Amygdala (tissue), 56 donors: ENCODE data around the gene OASL.
"Not testable (repeated sequence)": the region's sequence is repeated elsewhere in the genome, so short reads cannot be mapped to it uniquely, and the experiment has no call there.

Experiments
- DNase-seq, 56 donors: peaks; one replicate each; lab custom pipeline; 2025; lab: John Stamatoyannopoulos, UW

Gene OASL

DNA sequence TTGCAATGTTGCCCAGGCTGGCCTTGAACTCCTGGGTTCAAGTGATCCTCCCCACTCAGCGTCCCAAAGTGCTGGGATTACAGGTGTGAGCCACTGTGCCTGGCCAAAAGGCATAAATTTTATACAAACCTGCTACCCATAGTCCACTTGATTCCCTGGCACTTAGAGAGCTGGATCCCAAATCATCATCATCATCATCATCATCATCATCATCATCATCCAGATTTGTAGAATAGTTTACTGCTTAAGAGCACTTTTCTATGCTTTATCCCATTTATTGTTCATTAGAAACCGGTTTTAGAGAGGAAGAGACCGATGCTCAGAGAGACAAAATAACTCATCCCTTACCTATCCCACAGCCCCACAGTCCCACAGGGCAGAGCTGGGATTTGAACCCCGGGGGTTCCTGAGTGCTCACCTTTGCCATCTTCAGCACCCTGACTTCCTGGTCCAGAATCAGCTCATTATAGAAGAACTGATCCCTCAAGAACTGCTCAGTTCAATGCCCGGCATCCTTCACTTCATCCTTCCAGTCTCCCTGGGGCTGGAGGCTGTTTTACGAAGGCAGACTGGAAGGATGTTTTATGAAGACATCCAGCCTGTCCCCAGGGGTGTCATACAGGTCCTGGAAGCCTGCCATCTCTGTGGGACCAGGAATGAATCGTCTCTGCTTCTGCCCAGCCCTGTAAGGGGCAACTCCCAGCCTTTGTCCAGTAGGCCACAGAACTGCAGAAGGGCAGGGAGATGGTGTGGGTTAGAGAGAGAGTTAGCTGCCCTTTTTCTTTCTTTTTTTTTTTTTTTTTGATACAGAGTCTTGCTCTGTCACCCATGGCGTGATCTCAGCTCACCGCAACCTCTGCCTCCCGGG, 20.2 kb upstream of the OASL start:
- DNase-seq = no peak

DNA sequence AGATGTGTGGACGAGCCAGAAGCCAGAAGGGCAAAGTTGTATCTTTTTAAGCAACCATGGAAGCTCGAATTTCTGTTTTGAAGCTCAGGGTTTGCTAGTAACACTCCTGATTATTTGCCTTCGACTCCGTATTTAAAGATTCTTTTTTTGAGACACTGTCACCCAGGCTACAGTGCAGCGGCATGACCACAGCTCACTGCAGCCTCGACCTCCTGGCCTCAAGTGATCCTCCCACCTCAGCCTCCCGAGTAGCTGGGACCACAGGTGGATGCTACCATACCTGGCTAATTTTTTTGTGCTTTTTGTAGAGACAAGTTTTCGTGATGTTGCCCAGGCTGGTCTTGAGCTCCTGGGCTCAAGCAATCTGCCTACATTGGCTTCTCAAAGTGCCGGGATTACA, 18.7 kb upstream of the OASL start:
- DNase-seq = no peak

DNA sequence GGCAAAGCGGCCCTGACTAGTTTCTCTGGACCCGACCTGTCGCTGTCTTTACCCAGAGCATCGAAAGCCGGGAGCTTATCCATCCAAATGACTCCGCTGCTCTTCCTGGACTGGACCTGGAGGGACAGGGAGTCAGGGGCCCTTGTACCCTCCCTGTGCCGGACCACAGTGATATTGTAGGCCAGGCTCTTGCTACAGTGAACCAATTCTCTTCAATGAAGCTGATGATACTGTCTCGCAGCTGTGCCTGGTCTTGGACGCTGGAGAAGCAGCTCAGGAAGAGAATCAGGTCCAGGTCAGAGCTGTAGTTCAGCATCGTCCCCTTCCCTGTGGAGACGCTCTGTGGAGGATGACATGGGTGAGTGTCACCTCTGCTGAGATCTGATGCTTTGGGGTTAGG, 14.7 kb upstream of the OASL start:
- DNase-seq = no peak

DNA sequence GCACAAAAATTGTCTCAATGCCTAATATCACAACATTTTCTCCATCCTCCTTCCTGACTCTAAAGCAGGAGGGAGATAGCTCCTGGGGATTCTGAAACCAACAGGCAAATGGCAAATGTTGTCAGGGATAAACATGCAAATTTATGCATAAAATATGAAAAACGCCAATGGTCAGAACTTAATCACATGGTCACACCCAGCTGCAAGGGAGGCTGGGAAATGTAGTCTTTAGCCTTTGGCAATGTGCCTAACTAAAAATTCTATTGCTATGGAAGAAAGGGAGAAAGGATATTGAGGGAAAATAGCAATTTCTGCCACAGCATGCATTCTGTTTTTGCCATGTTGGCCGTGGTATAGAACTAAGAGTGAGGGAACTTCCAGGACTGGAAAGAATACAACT, 11.7 kb upstream of the OASL start:
- DNase-seq = peak in 2 of 56 donors; percentile 2 to 18

DNA sequence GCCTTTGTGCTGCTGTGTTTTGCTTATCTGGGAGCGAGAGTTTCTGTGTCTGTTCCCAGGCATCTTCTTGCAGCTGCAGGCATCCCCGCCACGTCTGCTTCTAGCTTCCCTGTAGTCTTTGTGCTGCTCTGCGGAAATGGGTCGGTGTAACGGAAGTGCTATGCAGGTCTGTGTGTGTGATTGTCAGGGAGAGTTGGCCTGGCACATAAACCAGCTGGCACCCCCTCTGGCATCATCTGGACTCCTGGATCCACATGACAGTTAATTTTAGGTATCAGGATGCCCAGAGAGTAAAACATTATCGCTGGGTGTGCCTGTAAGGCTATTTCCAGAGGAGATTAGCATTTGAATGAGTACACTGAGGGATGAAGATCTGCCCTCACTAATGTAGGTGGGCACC, 9.4 kb upstream of the OASL start:
- DNase-seq = no peak

DNA sequence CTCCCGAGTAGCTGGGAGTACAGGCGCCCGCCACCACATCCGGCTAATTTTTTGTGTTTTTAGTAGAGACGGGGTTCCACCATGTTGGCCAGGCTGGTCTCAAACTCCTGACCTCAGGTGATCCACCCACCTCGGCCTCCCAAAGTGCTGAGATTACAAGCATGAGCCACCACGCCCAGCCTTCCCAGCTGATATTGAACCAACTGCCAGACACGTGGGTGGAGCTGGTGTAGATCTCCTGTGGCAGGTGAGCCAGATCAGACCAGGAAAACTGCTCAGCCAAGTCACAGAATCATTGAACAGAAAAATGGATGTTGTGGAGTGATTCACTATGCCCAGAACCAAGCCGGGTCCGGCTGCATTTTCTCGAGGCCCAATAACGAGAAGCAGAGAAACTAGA, 8.4 kb upstream of the OASL start:
- DNase-seq = not testable (repeated sequence)

DNA sequence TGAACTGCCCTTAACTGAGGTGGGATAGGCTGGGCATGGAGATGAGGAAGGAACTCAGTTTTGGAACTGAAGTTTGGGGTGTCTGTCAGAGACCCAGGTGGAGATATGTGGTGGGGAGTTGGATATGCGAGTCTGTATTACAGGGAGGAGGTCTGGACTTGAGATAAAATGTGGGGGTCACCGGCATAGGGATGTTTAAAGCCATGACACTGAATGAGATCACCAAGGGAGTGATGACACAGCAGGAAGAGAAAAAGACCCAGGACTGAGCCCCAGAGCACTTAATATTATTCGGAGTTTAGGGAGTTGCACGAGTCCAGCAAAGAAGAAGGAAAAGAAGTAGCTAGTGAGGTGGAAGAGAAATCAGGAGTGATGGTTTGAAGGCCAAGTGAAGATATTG, 4.0 kb upstream of the OASL start:
- DNase-seq = no peak

DNA sequence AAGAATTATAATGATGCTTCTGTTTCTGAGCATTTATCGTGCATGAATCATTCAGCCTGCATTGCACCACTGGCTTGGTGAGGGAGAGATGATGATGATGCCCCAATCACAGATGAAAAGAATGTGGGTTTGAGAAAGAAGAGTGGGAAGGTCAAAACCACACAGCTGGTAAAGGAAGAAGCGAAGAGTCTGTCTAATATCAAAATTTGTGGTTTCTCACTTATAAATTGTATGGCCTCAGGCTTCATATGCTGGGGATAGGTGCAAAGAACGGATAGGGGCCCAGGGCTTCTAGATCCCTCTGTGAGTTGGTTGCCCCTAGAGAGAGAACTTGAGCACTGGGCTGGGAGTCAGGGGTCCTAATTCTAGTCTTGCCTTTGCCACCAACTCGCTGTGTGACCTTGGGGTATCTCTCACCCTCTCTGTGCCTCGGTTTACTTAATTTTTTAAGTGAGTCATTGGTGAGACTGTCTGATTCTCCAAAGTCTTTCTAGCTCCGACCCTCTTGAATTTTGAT, 2.2 kb downstream of the OASL start:
- no peak for DNase-seq

DNA sequence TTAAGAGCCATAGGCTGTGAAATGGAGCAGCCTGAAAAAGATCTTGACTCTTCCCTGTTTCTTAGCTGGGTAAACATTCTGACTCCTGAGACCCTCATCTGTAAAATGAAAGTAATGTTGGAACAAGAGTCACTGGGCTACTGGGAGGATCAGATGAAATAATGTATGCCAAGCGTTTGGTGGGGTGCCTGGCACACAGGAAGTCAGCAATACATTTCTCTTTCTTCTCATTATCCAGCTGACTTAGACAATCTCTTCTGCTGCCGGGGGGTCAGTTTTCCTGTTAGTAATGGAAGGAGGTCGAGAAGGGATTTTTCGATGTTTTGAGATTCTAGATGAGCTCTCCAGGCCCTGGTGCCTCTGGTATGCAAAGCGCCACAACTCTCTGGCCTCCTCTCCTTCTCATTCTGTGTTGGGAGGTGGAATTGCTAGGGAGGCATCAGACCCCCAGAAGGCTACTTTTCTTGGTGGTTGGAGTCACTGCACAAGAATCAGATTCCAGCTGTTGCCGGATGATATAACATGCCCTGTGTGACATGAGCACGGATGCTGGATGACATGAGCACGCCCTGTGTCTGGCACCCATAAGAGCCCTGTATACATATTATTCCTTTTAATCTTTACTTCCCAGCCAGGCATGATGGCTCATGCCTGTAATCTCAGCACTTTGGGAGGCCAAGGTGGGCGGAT, 4.3 kb downstream of the OASL start:
- no peak for DNase-seq

DNA sequence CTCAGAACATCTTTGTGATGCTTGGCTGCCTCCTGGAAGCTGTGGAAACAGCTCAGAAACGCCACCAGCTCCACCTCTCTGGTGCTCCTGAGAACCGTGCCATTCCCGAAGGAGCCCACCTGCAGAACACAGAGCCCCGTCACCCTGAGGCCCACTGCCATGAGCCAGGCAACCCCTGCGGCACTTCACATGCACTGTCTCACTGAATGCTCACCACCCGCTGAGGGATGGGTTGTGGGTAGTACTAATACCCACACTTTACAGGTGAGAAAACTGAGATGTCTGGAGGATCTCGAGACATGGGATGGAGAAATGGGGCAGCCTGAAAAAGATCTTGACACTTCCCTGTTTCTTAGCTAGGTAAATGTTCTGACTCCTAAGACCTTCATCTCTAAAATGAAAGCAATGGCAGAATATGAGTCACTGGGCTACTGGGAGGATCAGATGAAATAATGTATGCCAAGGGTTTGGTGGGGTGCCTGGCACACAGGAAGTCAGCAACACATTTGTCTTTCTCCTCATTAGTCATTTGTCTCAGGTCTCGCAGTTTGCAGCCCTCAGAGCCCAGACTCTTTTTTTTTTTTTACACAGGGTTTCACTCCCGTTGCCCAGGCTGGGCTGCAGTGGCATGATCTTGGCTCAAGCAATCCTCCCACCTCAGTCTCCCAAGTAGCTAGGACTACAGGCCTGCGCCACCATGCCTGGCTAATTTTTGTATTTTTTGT, 5.3 kb downstream of the OASL start:
- no peak for DNase-seq

DNA sequence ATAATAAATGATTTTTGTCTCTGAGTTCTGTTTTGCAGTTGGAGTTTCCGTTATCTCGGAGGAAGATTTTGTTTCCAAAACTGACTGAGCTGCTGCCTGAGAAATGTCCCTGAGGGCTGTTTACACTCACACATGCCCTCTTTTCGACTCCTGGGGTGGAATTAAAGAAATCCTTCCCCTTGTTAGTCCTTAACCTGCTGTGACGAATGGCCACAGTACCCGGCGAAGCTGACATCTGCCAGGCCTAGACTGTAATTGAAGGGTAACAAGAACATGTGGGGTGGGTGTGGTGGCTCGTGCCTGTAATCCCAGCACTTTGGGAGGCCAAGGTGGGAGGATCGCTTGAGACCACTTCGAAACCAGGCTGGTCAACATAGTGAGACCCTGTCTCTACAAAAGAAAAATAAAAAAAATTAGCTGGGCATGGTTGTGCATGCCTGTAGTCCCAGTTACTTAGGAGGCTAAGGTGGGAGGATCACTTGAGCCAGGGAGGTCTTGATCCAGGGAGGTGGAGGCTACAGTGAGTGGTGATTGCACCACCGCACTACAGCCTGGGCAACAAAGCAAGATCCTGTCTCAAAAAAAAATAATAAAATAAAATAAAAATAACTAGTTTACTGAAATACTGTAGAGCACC, 8.4 kb downstream of the OASL start:
- no peak for DNase-seq

DNA sequence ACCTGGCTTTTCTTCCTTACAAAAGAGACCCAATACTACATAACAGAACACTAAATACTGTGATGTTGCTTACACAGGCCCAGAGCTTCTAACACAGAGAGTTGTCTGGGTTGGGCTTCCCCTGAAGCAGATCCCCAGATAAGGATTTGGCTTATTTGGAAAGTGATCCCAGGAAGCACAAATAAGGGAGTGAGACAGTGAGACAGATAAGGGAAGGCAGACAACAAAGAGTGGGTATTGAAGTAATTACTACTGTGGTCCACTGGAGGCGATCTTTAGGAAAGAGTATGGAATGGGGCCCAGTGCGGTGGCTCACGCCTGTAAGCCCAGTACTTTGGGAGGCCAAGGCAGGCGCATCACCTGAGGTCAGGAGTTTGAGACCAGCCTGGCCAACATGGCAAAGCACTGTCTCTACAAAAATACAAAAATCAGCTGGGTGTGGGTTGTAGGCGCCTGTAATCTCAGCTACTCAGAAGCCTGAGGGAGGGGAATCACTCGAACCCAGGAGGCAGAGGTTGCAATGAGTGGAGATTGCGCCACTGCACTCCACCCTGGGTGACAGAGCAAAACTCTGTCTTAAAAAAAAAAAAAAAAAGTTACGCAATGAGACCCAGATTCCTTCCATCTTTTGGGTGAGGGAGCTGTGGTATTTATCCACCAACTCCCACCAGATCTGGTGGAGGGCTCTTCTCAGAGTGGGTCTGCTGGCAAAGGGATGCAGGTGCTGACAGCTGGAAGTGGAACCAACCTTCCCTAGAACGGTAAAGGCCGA, 12.6 kb downstream of the OASL start:
- DNase-seq = no peak

DNA sequence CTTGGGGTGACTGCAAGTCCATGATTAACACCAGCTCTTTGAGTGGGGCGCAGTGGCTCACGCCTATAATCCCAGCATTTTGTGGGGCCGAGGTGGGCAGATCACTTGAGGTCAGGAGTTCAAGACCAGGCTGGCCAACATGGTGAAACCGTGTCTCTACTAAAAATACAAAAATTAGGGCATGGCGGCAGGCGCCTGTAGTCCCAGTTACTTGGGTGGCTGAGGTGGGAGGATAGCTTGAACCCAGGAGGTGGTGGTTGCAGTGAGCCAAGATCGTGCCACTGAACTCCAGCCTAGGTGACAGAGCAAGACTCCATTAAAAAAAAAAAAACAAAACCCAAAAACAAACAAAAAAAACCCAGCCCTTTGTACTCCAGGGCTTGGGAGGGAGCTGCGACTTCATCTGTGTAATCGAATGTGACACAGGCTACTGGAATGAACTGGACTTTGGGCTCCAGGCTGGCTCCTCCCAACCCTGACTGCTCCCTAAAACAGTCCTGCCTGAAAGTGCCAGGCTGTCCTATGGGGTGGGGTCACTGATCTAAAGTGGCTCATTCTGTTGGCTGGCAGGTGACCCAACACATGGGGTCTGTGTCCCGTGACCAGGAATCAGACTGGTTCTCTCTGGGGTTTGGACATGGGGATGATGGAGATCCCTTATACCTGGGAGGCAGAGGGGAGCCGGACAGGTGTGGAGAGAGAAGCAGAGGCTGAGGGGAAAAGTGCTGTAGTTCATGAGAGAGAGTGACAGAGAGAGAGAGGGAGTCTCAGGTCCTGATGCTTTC, 13.4 kb downstream of the OASL start:
- no peak for DNase-seq

DNA sequence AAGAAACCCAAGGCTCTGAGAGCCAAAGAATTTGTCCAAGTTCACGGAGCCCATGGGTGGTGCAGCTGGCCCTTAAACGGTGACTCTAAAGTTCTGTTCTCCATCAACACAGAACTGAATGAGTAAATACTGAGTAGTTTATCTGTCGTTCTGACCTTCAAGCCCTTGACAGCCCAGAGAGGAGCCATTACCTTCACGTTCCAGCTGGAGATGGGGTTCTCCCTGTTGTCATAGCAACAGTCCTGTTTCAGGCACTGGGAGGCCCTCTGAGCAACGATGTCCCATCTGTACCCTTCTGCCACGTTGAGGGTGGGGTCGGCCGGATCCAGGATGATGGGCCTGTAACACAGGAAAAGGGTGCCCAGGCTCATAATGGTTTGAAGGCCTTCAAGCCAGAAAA, 15.2 kb downstream of the OASL start:
- no peak for DNase-seq

DNA sequence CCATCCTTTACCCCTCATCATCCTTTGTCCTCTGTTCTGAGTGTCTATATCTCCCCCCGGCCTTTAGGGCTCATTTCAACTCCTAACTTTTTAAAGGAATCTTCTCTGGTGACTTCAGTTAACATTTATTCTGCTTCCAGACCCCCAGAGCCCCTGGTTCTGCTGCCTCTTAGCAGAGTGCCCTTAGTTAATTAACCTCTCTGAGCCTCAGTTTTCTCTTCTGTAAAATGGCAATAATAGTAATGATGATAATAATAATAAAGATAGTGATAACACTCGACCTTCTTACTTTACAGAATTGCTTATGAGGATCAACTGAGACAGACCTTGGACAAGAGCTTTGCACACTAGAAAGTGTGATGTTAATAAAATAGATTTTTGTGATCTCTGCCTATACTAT, 16.3 kb downstream of the OASL start:
- DNase-seq = no peak

DNA sequence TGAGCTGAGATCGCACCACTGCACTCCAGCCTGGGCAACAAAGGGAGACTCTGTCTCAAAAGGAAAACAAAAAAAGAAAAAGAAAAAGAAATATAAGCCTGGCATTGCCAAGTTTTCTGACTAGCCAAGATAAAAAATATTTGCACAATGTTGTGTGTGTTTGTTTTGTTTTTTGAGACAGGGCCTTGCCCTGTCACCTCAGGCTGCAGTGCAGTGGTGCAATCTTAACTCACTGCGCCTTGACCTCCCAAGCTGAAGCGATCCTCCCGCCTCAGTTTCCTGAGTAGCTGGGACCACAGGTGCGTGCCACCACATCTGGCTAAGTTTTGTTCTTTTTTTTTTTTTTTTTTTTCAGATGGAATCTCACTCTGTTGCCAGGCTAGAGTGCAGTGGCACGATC, 17.3 kb downstream of the OASL start:
- no peak for DNase-seq

DNA sequence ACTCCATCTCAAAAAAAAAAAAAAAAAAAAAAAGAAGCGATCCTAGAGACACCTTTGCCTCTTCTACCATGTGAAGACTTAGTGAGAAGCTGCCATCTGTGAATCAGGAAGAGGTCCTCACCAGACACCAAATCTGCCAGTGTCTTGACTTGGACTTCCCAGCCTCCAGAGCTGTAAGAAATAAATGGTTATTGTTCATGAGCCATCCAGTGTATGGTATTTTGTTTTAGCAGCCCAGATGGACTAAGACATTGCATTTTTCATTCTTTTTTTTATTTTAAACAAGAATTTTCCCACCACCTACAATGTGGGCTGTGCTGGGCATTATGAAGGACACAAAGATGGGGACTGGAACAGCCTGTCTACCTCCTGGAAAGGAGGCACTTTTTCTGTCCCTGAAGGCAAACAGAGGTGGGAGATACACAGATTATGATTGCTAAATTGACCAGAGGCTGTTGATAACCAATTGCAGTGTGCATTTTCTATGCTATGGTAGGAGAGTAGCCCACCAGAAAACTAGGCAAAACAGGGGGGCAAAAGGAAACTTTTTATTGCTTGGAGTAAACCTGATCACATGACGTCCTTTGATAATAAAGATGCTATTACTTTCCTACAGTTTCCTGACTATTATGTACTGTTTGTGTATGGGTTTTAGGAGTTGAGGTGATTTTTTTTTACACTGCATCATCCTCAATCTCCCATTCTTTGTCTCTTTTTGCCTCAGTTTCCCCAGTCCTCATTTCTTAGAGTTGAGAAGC, 20.0 kb downstream of the OASL start:
- DNase-seq = no peak

DNA sequence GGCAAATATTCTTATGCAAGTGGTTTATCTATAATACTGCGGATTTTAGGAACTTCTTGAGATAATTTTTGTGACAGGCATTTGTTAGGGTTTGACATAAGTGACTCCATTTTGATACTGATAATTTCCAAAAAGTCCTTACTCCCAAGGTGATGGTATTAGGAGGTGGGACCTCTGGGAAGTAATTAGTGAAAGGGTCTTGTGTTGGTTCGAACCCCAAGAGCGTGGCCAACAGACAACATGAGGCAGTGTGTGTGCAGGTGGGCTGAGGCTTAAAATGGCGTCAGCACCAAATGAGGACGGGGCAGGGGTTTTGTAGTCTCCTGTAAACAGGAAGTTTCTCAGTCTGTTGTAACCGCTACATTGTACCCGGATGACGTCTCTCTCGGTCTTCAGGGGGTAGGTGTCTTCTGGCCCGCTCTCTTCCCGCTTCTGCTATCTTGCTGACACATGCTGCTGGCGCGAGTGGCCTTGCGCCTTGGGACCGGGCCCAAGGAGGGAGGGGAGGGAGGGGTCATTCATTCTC, 21.0 kb downstream of the OASL start:
- DNase-seq = no peak
